ENCODE data around the gene CRTC2.
"Not testable (repeated sequence)": the region's sequence is repeated elsewhere in the genome, so short reads cannot be mapped to it uniquely, and the experiment has no call there.

CRTC2 gene

DNA sequence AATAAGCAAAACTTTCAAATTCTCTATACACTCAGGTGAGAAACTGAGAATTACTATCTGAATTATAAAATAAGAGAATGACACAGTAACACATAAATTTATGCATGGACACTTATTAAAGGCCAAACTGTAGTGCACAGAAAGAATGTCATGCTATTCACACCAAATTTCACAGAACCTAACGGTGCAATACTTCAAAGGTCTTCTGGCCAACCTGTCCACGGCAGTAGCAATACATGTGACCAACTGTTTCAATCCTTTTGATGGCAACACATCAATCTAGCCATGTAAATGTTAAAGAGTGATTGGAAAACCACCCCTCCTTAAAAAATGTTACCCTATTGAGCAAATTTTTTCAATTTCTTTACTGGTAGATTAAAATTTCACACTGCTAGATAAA lies 46.1 kb downstream of the CRTC2 start:
- TF ChIP-seq, protein P1, sequence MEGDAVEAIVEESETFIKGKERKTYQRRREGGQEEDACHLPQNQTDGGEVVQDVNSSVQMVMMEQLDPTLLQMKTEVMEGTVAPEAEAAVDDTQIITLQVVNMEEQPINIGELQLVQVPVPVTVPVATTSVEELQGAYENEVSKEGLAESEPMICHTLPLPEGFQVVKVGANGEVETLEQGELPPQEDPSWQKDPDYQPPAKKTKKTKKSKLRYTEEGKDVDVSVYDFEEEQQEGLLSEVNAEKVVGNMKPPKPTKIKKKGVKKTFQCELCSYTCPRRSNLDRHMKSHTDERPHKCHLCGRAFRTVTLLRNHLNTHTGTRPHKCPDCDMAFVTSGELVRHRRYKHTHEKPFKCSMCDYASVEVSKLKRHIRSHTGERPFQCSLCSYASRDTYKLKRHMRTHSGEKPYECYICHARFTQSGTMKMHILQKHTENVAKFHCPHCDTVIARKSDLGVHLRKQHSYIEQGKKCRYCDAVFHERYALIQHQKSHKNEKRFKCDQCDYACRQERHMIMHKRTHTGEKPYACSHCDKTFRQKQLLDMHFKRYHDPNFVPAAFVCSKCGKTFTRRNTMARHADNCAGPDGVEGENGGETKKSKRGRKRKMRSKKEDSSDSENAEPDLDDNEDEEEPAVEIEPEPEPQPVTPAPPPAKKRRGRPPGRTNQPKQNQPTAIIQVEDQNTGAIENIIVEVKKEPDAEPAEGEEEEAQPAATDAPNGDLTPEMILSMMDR (conservative IDR thresholded peaks at IDR 0.05; ENCODE audit: low read length), result no peak
- no peak for TF ChIP-seq EZH2phosphoT487 (IDR thresholded peaks at IDR 0.05; ENCODE audit: borderline replicate concordance)
- peaks cover 85% of the 10 kb centered on the region for H4K20me1 ChIP-seq (ENCODE audit: insufficient read depth, low read length, poor library complexity, severe bottlenecking)
- peaks cover 99% of the 10 kb centered on the region for H3K79me2 ChIP-seq (ENCODE audit: insufficient read depth, low read length)

DNA sequence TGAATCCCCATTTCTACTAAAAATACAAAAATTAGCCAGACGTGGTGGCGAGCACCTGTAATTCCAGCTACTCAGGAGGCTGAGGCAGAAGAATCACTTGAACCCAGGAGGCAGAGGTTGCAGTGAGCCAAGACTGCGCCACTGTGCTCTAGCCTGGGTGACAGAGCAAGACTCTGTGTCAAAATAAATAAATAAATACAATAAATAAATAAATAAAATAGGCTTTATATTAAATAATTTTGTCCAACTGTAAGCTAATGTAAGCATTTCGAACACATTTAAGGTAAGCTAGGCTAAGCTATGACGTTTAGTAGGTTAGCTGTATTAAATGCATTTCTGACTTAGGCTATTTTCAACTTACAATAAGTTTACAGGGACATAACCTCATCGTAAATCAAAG lies 47.9 kb downstream of the CRTC2 start:
- peaks cover 84% of the 10 kb centered on the region for H4K20me1 ChIP-seq (ENCODE audit: insufficient read depth, low read length, poor library complexity, severe bottlenecking)
- not testable (repeated sequence) for H3K4me1 ChIP-seq (ENCODE audit: insufficient read depth, low read length, poor library complexity, severe bottlenecking); H3K9me2 ChIP-seq (replicated peaks; ENCODE audit: low read depth, low read length); H3F3A ChIP-seq (ENCODE audit: low read depth); H3K9me3 ChIP-seq (ENCODE audit: insufficient read depth, low read depth, low read length); H3K9ac ChIP-seq (ENCODE audit: low read depth, low read length, poor library complexity, severe bottlenecking); H2AFZ ChIP-seq (ENCODE audit: low read length); H3K4me2 ChIP-seq (ENCODE audit: low read depth, low read length, poor library complexity, severe bottlenecking); H3K27me3 ChIP-seq (ENCODE audit: insufficient read depth, low read length, poor library complexity, severe bottlenecking); H3K4me3 ChIP-seq (ENCODE audit: low read length, poor library complexity, severe bottlenecking)
- peaks cover 99% of the 10 kb centered on the region for H3K79me2 ChIP-seq (ENCODE audit: insufficient read depth, low read length)
- H3K36me3 ChIP-seq (ENCODE audit: insufficient read depth, low read length), result peaks cover 11% of the 10 kb centered on the region

More for the DNA sequence above, 46.1 kb downstream of the CRTC2 start:
- H2AFZ ChIP-seq (ENCODE audit: low read length), result no peak overlapping the region
- no peaks in the 10 kb centered on the region for H3K27me3 ChIP-seq (ENCODE audit: insufficient read depth, low read length, poor library complexity, severe bottlenecking)
- no peak overlapping the region for H3K9ac ChIP-seq (ENCODE audit: low read depth, low read length, poor library complexity, severe bottlenecking)
- no peaks in the 10 kb centered on the region for H3K9me2 ChIP-seq (replicated peaks; ENCODE audit: low read depth, low read length)
- peaks cover 3% of the 10 kb centered on the region for H3K36me3 ChIP-seq (ENCODE audit: insufficient read depth, low read length)
- H3K4me2 ChIP-seq (ENCODE audit: low read depth, low read length, poor library complexity, severe bottlenecking), result no peak overlapping the region
- H3K4me3 ChIP-seq (ENCODE audit: low read length, poor library complexity, severe bottlenecking), result no peak overlapping the region
- no peaks in the 10 kb centered on the region for H3K9me3 ChIP-seq (ENCODE audit: insufficient read depth, low read depth, low read length)
- H3F3A ChIP-seq (ENCODE audit: low read depth), result no peaks in the 10 kb centered on the region
- H3K4me1 ChIP-seq (ENCODE audit: insufficient read depth, low read length, poor library complexity, severe bottlenecking), result peaks cover 4% of the 10 kb centered on the region

DNA sequence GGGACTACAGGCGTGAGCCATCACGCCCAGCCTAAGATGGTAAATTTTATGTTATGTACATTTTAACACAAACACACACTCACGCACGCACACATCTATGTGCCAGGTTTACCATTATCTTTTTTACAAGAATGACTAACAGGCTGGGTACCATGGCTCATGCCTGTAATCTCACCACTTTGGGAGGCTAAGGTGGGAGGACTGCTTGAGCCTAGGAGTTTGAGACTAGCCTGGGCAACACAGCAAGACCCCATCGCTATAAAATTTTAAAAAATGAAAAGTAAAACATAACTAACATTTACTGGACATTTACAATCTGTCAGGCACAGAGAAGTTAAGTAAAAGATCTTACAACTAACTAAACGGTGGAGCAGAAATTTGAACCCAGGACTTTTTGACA lies 50.3 kb downstream of the CRTC2 start:
- Histone ChIP-seq H3K4me1 (ENCODE audit: insufficient read depth, low read length, poor library complexity, severe bottlenecking) (no peaks in the 10 kb centered on the region), H3K9me3 (ENCODE audit: insufficient read depth, low read depth, low read length) (no peaks in the 10 kb centered on the region), H4K20me1 (ENCODE audit: insufficient read depth, low read length, poor library complexity, severe bottlenecking) (peaks cover 83% of the 10 kb centered on the region), H3K4me2 (ENCODE audit: low read depth, low read length, poor library complexity, severe bottlenecking) (no peak overlapping the region), H3F3A (ENCODE audit: low read depth) (no peaks in the 10 kb centered on the region), H3K27me3 (ENCODE audit: insufficient read depth, low read length, poor library complexity, severe bottlenecking) (no peaks in the 10 kb centered on the region), H3K36me3 (ENCODE audit: insufficient read depth, low read length) (peaks cover 17% of the 10 kb centered on the region), H3K9me2 (replicated peaks; ENCODE audit: low read depth, low read length) (no peaks in the 10 kb centered on the region), H3K79me2 (ENCODE audit: insufficient read depth, low read length) (peaks cover 99% of the 10 kb centered on the region), H2AFZ (ENCODE audit: low read length) (no peak overlapping the region), H3K4me3 (ENCODE audit: low read length, poor library complexity, severe bottlenecking) (no peak overlapping the region), H3K9ac (ENCODE audit: low read depth, low read length, poor library complexity, severe bottlenecking) (no peak overlapping the region)
- TF ChIP-seq, protein P1 (conservative IDR thresholded peaks at IDR 0.05; ENCODE audit: low read length), result no peak
- TF ChIP-seq EZH2phosphoT487 (IDR thresholded peaks at IDR 0.05; ENCODE audit: borderline replicate concordance), result no peak

DNA sequence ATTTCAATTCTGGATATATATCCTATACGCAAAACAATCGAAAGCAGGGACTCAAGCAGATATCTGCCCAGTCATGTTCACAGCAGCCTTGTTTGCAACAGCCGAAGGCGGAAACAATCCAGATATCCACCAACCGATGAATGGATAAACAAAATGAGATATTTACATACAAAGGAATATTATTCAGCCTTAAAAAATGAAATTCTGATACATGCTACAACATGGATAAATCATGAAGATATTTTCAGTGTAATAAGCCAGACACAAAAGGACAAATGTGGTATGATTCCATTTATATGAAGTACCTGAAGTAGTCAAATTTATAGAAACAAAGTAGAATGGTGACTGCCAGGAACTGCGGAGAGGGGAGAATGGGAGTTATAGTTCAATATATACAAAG lies 51.3 kb downstream of the CRTC2 start:
- Histone ChIP-seq H3F3A (ENCODE audit: low read depth) (no peaks in the 10 kb centered on the region), H4K20me1 (ENCODE audit: insufficient read depth, low read length, poor library complexity, severe bottlenecking) (peaks cover 83% of the 10 kb centered on the region), H3K9me2 (replicated peaks; ENCODE audit: low read depth, low read length) (no peaks in the 10 kb centered on the region)

More for the DNA sequence above, 51.3 kb downstream of the CRTC2 start:
- H3K27me3 ChIP-seq (ENCODE audit: insufficient read depth, low read length, poor library complexity, severe bottlenecking), result no peaks in the 10 kb centered on the region
- no peak overlapping the region for H3K9ac ChIP-seq (ENCODE audit: low read depth, low read length, poor library complexity, severe bottlenecking)
- H3K9me3 ChIP-seq (ENCODE audit: insufficient read depth, low read depth, low read length), result no peaks in the 10 kb centered on the region
- H3K36me3 ChIP-seq (ENCODE audit: insufficient read depth, low read length), result peaks cover 17% of the 10 kb centered on the region
- TF ChIP-seq, protein P1 (conservative IDR thresholded peaks at IDR 0.05; ENCODE audit: low read length), result no peak
- TF ChIP-seq EZH2phosphoT487 (IDR thresholded peaks at IDR 0.05; ENCODE audit: borderline replicate concordance), result no peak
- H3K79me2 ChIP-seq (ENCODE audit: insufficient read depth, low read length), result peaks cover 99% of the 10 kb centered on the region
- H3K4me2 ChIP-seq (ENCODE audit: low read depth, low read length, poor library complexity, severe bottlenecking), result no peak overlapping the region
- H2AFZ ChIP-seq (ENCODE audit: low read length), result no peak overlapping the region
- H3K4me1 ChIP-seq (ENCODE audit: insufficient read depth, low read length, poor library complexity, severe bottlenecking), result no peaks in the 10 kb centered on the region
- no peak overlapping the region for H3K4me3 ChIP-seq (ENCODE audit: low read length, poor library complexity, severe bottlenecking)
